RCC 7860 (cell line): ENCODE data around the gene FHIP1A.

ENCODE experiments used
- DNase-seq: peaks from one replicate; pipeline ENCODE4 v3.0.0-alpha.2; 2015; ENCODE audit warnings: low spot score
- FAIRE-seq: peaks from 2 replicates; lab custom pipeline; 2012; peaks lifted over from hg19 to GRCh38; lab: Jason Lieb, UNC

Gene FHIP1A

DNA sequence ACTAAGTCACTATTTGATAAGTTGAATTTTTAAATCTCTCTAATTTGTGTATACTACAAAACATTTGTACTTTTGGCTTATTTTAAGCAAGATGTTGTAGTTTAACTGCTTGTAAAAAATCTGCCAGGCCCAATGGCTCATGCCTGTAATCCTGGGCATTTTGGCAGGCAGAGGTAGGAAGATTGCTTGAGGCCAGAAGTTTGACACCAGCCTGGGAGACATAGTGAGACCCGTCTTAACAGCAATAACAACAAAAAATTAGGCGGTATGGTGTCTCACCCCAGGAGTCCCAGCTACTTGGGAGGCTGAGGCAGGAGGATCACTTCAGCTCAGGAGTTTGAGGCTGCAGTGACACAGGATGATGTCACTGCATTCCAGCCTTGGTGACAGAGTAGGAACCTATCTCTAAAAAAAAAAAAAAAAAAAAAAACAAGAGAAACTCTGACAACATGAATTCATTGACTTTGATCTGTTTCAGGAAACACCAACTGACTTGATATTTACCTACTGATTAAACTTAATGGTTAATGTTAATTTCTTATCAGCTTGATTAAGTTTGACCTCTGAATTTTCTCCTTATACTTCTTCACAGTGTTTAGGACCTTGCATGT lies 8.9 kb downstream of the FHIP1A start:
- FAIRE-seq: no peak
- DNase-seq: peak; percentile 37

DNA sequence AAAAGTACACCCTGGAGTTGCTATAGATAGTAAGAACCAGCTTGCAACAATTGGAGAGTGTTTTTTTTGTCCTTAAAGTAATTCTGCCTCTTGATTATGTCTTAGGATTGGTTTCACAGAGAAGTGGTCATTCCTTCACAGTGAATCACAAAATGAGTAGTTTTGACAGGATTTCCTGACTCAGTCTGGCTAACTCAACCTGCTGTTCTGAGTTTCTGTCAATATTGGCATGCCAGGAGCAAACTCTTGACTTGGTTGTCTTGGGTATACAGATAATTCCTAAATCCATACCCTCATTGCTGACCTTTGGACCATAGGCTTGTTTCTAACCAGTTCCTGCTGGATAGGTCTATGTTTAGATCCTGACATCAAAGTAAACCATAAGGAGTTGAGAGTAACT lies 9.4 kb downstream of the FHIP1A start:
- FAIRE-seq: peak; percentile 94
- peak; percentile 78 for DNase-seq

GRCh38 chr4:151418856-151419255 lies 9.9 kb downstream of the FHIP1A start:
- no peak for FAIRE-seq

GRCh38 chr4:151420250-151420807 lies 11.4 kb downstream of the FHIP1A start:
- DNase-seq (no peak), FAIRE-seq (no peak)

More at GRCh38 chr4:151418856-151419255, 9.9 kb downstream of the FHIP1A start:
- no peak for DNase-seq

DNA sequence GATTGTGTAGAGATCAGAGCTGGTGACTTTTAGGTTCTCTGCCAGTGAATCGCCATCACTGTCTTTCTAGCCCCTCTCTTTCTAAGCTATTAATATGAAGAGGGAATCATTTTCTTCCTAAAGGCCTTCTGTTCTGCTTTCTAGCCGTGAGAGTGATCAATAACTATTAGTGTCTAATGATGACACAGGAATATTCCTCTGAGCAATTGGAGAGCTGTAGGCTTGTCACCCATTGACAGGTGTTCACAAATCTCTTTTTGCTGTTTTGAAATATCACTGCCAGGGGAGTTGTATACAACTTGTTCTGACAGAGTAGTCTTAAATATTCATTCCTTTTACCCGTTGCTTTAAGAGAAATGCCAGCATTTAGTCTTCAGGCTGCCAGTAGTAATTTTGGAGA lies 13.9 kb downstream of the FHIP1A start:
- no peak for DNase-seq
- FAIRE-seq: no peak

DNA sequence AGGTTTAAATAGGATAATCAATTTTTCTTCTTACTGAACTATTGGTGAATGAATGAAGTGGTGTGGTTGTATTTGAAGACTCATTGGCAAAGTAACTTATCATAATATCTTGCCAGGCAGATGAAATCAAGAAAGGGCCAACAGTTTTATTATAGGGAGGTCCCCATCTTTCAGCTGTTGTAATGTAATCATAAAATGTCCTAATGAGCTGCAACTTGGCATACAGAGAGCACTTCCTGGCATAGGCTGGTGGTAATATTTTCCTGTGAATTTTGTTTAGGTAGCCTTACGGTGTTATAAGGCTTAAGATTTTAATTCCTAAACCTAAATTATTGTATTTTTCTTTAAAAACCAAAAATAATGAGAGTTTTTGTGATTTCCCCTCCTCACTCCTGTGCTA lies 17.5 kb downstream of the FHIP1A start:
- DNase-seq (no peak), FAIRE-seq (no peak)

DNA sequence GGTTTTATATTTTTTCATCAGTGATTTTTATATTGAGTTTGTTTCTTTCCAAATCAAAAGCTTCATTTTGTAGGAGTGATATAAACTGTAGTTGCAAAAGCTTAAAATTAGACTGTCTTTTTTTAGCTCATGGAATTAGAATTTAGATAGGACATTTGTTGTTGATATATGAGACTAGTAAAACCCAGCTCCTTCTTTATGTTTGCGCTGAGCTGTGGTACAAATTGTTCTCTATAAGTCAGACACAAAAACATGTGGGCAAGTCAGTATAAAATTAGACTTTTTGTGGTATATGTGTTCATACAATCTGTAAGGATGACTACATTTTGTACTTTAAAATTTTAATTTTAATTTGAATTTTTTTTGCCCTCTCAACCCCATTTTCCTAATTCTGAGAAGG lies 18.3 kb downstream of the FHIP1A start:
- FAIRE-seq (no peak), DNase-seq (no peak)

- DNase-seq: no peak
- FAIRE-seq: no peak
These were observed 19.4 kb downstream of the FHIP1A start for GRCh38 chr4:151428346-151428745.

GRCh38 chr4:151429957-151430570 lies 21.1 kb downstream of the FHIP1A start:
- no peak for DNase-seq
- FAIRE-seq: no peak

DNA sequence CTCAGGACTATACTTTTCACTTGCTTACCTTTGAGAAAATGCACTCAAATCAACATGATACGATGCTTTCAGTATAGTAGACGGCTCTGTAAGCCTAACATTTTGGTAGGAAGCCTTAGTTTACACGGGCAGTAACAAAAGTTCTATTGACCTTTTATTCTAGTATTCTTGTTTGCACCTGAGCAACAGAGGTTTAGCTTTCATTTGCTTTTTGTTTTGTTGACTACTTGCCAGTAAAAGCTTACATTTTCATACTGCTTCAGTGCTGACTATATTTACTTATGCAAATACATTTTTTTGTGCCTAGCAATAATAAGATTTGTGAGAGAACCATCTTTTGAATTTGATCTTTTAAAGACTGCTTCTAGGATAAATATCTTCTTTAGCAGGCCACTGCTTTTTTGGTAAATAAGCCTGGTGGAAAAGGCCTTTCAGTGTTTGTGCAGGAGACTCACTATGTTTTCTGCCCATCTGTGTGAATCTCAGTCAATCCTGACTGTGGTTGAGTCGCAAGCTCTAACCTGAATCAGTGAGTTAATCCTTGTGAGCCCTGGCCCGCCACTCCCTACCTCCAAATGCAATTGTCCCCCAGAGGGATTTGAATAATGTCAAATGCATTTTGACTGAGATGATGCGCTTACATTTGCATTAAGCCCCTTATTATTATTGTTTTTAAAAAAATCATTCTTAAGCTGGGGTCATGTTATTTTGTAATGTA lies 21.9 kb downstream of the FHIP1A start:
- no peak for FAIRE-seq
- DNase-seq: no peak

- no peak for DNase-seq
- FAIRE-seq: no peak
These were observed 22.8 kb downstream of the FHIP1A start for GRCh38 chr4:151431728-151432127.

DNA sequence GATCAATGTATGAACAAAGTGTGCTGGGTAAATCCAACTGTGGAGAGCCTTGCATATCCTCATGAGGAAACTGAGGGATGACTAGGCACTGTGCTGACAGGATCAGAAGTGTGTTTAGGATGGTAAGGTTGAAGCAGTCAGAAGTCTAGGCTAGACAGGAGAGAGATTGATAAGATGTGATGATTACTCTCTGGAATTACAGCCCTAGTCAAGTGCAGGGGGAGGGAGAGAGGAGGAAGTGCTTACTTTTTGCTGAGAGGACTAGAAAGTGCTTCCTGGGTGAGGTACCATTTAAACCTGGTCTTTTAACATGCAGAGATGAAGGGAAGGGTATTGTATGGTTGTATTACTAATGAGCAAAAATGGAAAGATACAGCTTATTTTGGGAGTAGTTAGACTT lies 23.7 kb downstream of the FHIP1A start:
- no peak for DNase-seq
- no peak for FAIRE-seq

- DNase-seq (peak; percentile 31), FAIRE-seq (peak; percentile 91)
These were observed 25.3 kb downstream of the FHIP1A start for GRCh38 chr4:151434183-151434860.

GRCh38 chr4:151436093-151436518 lies 27.1 kb downstream of the FHIP1A start:
- FAIRE-seq: peak; percentile 62
- peak; percentile 27 for DNase-seq

DNA sequence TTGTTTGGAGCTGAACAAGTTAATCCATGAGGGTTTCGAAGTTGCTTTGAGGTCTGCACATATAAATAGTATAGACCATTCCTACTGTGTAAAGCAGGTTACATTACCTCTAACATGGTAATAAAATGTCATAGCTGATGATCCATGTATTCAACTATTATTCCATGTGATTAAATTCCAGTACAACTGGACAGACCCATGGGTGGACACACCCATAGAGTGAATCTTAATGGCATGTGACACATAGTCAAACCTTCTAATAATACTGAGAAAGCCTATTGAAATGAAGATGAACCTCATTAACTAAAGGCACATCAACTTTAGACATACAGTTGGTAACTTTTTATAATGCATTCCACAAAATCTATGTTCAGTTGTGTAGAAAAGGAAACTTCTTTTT lies 28.5 kb downstream of the FHIP1A start:
- DNase-seq (no peak), FAIRE-seq (no peak)

DNA sequence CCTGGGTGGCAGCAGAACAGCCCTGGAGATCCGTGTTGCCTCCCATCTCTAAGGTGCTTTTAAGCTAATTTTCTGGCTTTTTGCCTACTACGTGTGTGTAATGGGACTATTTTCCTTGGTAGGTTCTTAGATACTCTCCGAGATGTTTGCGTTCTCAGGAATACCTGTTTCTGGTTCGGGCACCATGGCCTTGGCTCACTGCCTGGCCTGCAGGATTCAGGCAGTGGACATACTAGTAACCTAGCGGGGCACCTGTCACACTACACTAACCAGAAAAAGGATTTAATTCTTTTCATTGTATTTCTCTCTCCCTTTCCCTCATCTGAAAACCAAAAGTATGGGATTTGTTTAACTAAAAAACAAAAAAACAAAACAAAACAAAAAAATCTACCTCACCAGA lies 29.2 kb downstream of the FHIP1A start:
- FAIRE-seq (no peak), DNase-seq (no peak)

DNA sequence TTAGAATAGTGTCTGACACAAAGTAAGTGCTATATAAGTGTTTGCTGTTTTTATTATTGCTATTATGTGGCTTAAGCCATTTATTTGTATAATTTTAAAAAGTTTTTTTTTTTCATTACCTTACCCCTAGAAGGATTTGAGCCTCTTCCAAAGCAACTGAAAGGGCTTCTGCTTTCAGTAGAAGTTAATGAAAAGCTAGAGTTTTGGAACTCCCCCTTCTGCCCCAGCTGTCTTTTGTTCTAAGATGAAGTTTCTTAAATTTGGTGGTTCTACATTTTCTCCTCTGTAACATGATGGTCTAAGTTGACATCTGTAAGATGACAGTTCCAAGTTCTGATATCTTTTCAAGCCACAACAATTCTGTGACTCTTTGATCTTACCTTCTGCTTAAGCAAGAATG lies 30.3 kb downstream of the FHIP1A start:
- no peak for FAIRE-seq
- DNase-seq: no peak

- DNase-seq (no peak), FAIRE-seq (no peak)
These were observed 33.0 kb downstream of the FHIP1A start for GRCh38 chr4:151442002-151442401.

GRCh38 chr4:151443247-151443646 lies 34.3 kb downstream of the FHIP1A start:
- DNase-seq: no peak
- no peak for FAIRE-seq

- DNase-seq: no peak
- no peak for FAIRE-seq
These were observed 34.8 kb downstream of the FHIP1A start for GRCh38 chr4:151443752-151444151.

DNA sequence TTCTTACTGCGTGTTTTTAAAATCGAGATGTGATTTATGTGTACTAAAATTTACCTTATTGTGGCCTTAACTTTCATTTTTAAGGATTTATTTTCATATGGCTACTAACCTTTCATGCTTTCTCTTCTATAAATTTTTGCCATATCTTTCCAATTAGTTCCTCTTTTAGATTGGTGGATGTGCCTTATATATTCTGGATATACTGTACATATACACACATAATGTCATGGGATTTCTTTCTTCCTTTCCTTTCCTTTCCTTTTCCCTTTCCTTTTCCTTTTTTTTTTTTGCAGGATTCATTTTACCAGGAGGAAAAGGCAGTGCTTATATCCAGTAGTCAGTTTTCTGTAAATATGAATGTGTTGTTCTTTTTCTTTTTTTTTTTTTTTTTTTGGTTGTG lies 37.2 kb downstream of the FHIP1A start:
- DNase-seq (no peak), FAIRE-seq (no peak)
